ENCODE data around the gene TLCD1.

TLCD1 gene

GRCh38 chr17:28726627-28727491 is 826 bp upstream of the TLCD1 start (continued):
- TF ChIP-seq ZNF561 (tag by site-specific recombination; IDR thresholded peaks at IDR 0.05; ENCODE audit: borderline replicate concordance) = peak; percentile 43; the same call in 1 of the 2 replicates
- no peak for TF ChIP-seq ZNF221 (tag by site-specific recombination; IDR thresholded peaks at IDR 0.05; ENCODE audit: borderline replicate concordance)
- TF ChIP-seq ZNF654 (tag by site-specific recombination; IDR thresholded peaks at IDR 0.05; ENCODE audit: low read depth) = peak; percentile 100
- TF ChIP-seq ZNF132 (tag by site-specific recombination; IDR thresholded peaks at IDR 0.05; ENCODE audit: borderline replicate concordance) = no peak
- peak; percentile 11; the same call in 1 of the 2 replicates for TF ChIP-seq INSM2 (tag by site-specific recombination; IDR thresholded peaks at IDR 0.05)
- no peak for TF ChIP-seq SETDB1 (IDR thresholded peaks at IDR 0.05; ENCODE audit: insufficient read length, low read length)
- TF ChIP-seq ZNF146 (tag by site-specific recombination; IDR thresholded peaks at IDR 0.05) = peak; percentile 5
- peak; percentile 96 for TF ChIP-seq ZBTB8A (tag by site-specific recombination; IDR thresholded peaks at IDR 0.05)
- TF ChIP-seq ZNF600 (tag by site-specific recombination; IDR thresholded peaks at IDR 0.05) = peak; percentile 74
- peak; percentile 84 for TF ChIP-seq MZF1 (tag by site-specific recombination; IDR thresholded peaks at IDR 0.05; ENCODE audit: borderline replicate concordance)
- peak; percentile 74 for TF ChIP-seq SP3 (tag by site-specific recombination; IDR thresholded peaks at IDR 0.05)
- TF ChIP-seq ZBTB7A (tag by site-specific recombination; IDR thresholded peaks at IDR 0.05; ENCODE audit: low read depth) = peak; percentile 94
- TF ChIP-seq SP7 (tag by site-specific recombination; IDR thresholded peaks at IDR 0.05) = peak; percentile 64
- TF ChIP-seq ZNF510 (tag by site-specific recombination; IDR thresholded peaks at IDR 0.05; ENCODE audit: insufficient replicate concordance) = no peak
- TF ChIP-seq KLF8 (tag by site-specific recombination; IDR thresholded peaks at IDR 0.05) = peak; percentile 97
- peak; percentile 77 for TF ChIP-seq WT1 (tag by site-specific recombination; IDR thresholded peaks at IDR 0.05)
- peak; percentile 77 for TF ChIP-seq ZNF513 (tag by site-specific recombination; IDR thresholded peaks at IDR 0.05)
- TF ChIP-seq ZNF10 (tag by site-specific recombination; IDR thresholded peaks at IDR 0.05) = peak; percentile 61; the same call in 1 of the 2 replicates
- TF ChIP-seq KLF7 (tag by site-specific recombination; IDR thresholded peaks at IDR 0.05; ENCODE audit: borderline replicate concordance) = peak; percentile 81; the same call in 1 of the 2 replicates
- peak; percentile 65; the same call in 1 of the 2 replicates for TF ChIP-seq ZNF24 (tag by site-specific recombination; IDR thresholded peaks at IDR 0.05)
- no peak for TF ChIP-seq ZNF521 (tag by site-specific recombination; IDR thresholded peaks at IDR 0.05)
- TF ChIP-seq ZNF501 (tag by site-specific recombination; IDR thresholded peaks at IDR 0.05) = peak; percentile 50
- TF ChIP-seq ZSCAN5A (tag by site-specific recombination; IDR thresholded peaks at IDR 0.05) = no peak
- no peak for TF ChIP-seq ZNF530 (tag by site-specific recombination; IDR thresholded peaks at IDR 0.05; ENCODE audit: low read depth)
- TF ChIP-seq ZNF394 (tag by site-specific recombination; IDR thresholded peaks at IDR 0.05; ENCODE audit: borderline replicate concordance) = peak; percentile 100
- TF ChIP-seq ZNF121 (tag by site-specific recombination; IDR thresholded peaks at IDR 0.05) = 0 out of 2 replicates have a peak, but pooled peaks have one; percentile 31
- no peak for TF ChIP-seq ZNF544 (tag by site-specific recombination; IDR thresholded peaks at IDR 0.05)
- TF ChIP-seq ZBTB26 (tag by site-specific recombination; optimal IDR thresholded peaks at IDR 0.05) = peak; percentile 41
- peak; percentile 80 for TF ChIP-seq ZNF335 (tag by site-specific recombination; conservative IDR thresholded peaks at IDR 0.05)
- TF ChIP-seq ZNF76 (tag by site-specific recombination; IDR thresholded peaks at IDR 0.05; ENCODE audit: borderline replicate concordance, low read depth) = peak; percentile 10; the same call in 1 of the 2 replicates
- peak; percentile 97 for TF ChIP-seq MYNN (tag by site-specific recombination; IDR thresholded peaks at IDR 0.05; ENCODE audit: borderline replicate concordance)
- no peak for TF ChIP-seq SCRT2 (tag by site-specific recombination; IDR thresholded peaks at IDR 0.05)
- TF ChIP-seq ZBTB20 (tag by site-specific recombination; IDR thresholded peaks at IDR 0.05) = peak; percentile 47
- no peak for TF ChIP-seq YY2 (tag by site-specific recombination; IDR thresholded peaks at IDR 0.05)
- TF ChIP-seq ZNF324 (tag by site-specific recombination; IDR thresholded peaks at IDR 0.05) = peak; percentile 32
- no peak for TF ChIP-seq ZNF169 (tag by site-specific recombination; IDR thresholded peaks at IDR 0.05)
